Nephron (organoid): ENCODE results near the gene ZBP1.
A peak's percentile ranks its signal among the peaks of the same experiment; 100 is the strongest.

ENCODE experiments used
- H3K27ac Mint-ChIP-seq, 3 experiments: 2 replicates each; pipeline ENCODE4 v1.8.0; 2020; ENCODE audit warnings: mixed read lengths in 3 of 3, mild to moderate bottlenecking in 2 of 3, moderate library complexity in 1 of 3
- H3K27me3 Mint-ChIP-seq: 2 replicates; pipeline ENCODE4 v1.8.0; 2021; ENCODE audit warnings: low read depth, mild to moderate bottlenecking, moderate library complexity, mixed read lengths
- H3K36me3 Mint-ChIP-seq: 2 replicates; pipeline ENCODE4 v1.8.0; 2020; ENCODE audit warnings: low read depth, mixed read lengths
- H3K4me1 Mint-ChIP-seq: 2 replicates; pipeline ENCODE4 v1.8.0; 2020; ENCODE audit warnings: mixed read lengths
- H3K4me3 Mint-ChIP-seq, 3 experiments: 2 replicates each; pipeline ENCODE4 v1.8.0; 2020; ENCODE audit warnings: mild to moderate bottlenecking in 3 of 3, mixed read lengths in 3 of 3, moderate library complexity in 2 of 3
- H3K9me3 Mint-ChIP-seq: 2 replicates; pipeline ENCODE4 v1.8.0; 2020; ENCODE audit warnings: mixed read lengths
- TF ChIP-seq, protein P1 (sequence below), 3 experiments: fragments of 200-600 bp; sonication (generic); IDR thresholded peaks; one replicate each; pipeline ENCODE4 v1.5.0; 2021; ENCODE audit warnings: antibody characterized with exemption in 3 of 3; ENCODE audit not compliant: unreplicated experiment in 3 of 3

The ZBP1 gene

DNA sequence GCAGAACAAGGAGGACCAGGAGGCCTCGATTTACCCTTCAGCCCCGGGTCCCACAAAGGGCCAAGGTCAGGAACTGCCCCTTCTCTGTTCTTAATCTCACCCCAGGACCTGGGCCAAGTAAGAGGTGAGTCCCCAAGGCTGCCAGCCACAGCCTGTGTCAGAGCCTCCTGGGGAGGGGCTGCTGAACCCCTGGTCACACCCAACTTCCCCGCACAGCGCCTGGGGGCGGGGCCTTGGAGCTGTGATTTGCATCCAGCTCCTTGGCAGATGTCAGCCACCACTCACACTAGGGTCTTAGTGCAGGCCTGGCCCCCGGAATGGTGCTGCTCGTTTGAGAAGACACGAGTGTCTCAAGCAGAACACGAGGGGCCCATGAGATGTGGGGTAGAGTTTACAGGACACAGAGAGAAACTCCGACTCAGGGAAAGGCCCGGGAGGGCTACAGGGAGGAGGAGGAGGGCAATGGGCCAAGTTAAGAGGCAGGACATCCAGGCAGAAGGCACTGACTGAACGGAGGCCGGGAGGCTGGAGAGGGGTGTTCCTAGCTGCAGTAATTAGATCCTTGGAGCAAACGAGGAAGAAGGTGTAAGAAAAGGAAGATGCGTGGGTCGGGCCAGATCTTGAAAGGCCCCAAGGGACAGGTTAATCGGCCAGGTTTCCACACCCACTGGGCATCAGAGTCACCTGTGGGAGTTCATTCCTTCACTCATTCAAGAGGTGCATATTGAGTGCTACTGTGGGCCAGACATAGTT lies 26.9 kb downstream of the ZBP1 start:
- no peak overlapping the region for H3K4me3 Mint-ChIP-seq
- peaks cover 17% of the 10 kb centered on the region for H3K27me3 Mint-ChIP-seq
- peak overlapping the region in 2 of 3 experiments; percentile 24 to 65 for H3K27ac Mint-ChIP-seq
- H3K9me3 Mint-ChIP-seq: no peaks in the 10 kb centered on the region
- H3K4me1 Mint-ChIP-seq: peaks cover 17% of the 10 kb centered on the region
- H3K36me3 Mint-ChIP-seq: no peaks in the 10 kb centered on the region
- TF ChIP-seq, protein P1, sequence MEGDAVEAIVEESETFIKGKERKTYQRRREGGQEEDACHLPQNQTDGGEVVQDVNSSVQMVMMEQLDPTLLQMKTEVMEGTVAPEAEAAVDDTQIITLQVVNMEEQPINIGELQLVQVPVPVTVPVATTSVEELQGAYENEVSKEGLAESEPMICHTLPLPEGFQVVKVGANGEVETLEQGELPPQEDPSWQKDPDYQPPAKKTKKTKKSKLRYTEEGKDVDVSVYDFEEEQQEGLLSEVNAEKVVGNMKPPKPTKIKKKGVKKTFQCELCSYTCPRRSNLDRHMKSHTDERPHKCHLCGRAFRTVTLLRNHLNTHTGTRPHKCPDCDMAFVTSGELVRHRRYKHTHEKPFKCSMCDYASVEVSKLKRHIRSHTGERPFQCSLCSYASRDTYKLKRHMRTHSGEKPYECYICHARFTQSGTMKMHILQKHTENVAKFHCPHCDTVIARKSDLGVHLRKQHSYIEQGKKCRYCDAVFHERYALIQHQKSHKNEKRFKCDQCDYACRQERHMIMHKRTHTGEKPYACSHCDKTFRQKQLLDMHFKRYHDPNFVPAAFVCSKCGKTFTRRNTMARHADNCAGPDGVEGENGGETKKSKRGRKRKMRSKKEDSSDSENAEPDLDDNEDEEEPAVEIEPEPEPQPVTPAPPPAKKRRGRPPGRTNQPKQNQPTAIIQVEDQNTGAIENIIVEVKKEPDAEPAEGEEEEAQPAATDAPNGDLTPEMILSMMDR (IDR thresholded peaks at IDR 0.05; ENCODE audit: unreplicated experiment in 3 of 3): no peak

DNA sequence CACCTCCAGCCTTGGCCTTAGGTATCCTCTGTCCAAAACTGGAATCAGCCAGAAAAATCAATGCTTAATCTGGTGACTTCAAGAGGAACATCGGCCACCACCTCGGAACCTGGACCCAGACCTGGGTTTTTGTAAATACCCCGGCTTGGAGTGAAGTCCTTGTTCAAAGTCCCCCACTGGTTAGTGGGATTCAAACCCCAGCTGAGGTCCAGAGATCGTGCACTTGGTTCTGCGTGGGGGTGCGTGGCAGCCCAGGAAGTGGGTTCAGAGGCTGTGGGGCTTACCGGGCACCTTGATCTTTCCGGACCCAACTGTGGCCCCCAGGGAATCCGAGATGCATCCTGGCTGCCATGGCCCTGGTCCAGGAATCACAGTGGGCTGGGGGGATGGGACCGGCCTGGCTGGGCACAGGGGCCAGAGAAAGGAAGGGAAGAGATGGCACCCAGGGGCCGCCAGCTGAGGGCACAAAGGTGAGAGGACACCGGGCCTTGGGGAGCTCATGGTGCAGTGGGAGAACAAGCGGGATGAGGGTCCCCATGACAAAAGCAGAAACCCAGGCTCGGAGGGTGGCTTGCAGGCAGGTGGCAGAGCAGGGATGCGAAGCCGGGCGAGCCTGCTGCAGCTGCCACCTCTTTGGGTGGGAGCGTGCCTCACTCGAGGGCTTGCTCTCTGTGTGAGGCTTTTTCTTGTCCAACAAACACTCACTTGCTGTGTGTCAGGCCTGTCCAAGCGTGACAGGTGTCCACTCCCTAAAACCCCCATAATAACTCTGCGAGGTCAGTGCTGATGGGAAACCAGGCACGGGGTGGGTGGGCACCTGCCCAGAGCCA lies 27.7 kb downstream of the ZBP1 start:
- no peaks in the 10 kb centered on the region for H3K36me3 Mint-ChIP-seq
- TF ChIP-seq, protein P1 (IDR thresholded peaks at IDR 0.05; ENCODE audit: unreplicated experiment in 3 of 3): no peak
- H3K9me3 Mint-ChIP-seq: peaks cover 3% of the 10 kb centered on the region
- no peak overlapping the region for H3K4me3 Mint-ChIP-seq
- H3K4me1 Mint-ChIP-seq: peaks cover 12% of the 10 kb centered on the region
- H3K27ac Mint-ChIP-seq: no peak overlapping the region
- peaks cover 13% of the 10 kb centered on the region for H3K27me3 Mint-ChIP-seq

DNA sequence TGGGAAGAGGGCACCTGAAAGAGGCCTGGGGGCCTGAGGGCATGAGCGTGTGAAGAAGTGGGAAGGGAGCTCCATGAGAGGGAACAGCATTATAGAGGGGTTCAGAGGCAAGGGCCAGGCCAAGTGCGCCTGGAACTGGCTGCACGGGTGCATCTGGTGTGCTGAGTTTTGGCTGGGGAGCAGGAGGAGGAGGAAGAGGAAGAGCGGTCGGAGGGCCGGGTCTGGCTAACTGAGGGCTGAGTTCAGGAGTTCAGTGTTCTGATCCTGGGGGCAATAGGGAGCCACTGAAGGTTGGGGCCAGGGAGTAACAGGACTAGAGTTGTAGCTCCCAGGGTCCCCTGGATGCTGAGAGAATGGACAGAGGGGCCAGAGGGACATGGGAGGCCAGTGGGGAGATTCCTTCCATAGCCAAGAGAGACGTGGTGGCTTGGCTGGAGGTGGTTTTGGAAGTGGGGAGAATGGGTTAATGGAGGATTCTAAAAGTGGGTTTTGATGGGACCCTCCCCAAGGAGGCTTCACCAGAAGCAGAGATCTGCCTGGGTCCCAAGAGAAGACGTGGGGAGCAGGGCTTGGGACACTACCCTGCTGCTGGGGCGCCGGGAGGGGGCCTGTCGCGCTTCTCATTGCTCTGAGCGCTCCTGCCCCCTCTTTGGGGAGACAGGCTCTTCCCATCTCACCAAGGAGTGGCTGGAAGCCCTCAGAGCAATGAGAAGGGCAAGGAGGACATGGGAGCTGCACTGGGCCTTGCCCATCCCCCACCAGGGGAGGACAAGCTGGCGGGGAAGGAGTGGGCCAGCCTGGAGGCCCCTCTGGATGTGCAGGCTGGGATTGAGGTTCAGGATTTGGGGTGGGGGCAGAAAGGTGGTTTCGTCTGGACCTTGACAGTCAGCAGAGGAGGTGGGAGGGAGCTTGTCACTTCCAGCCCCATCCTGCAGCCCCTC lies 28.7 kb downstream of the ZBP1 start:
- Mint-ChIP-seq H3K27me3 (peaks cover 13% of the 10 kb centered on the region), H3K27ac (peak overlapping the region in 2 of 3 experiments; percentile 10 to 14), H3K36me3 (no peaks in the 10 kb centered on the region), H3K4me3 (no peak overlapping the region), H3K9me3 (peaks cover 8% of the 10 kb centered on the region), H3K4me1 (peaks cover 11% of the 10 kb centered on the region)
- TF ChIP-seq, protein P1 (IDR thresholded peaks at IDR 0.05; ENCODE audit: unreplicated experiment in 3 of 3): no peak

DNA sequence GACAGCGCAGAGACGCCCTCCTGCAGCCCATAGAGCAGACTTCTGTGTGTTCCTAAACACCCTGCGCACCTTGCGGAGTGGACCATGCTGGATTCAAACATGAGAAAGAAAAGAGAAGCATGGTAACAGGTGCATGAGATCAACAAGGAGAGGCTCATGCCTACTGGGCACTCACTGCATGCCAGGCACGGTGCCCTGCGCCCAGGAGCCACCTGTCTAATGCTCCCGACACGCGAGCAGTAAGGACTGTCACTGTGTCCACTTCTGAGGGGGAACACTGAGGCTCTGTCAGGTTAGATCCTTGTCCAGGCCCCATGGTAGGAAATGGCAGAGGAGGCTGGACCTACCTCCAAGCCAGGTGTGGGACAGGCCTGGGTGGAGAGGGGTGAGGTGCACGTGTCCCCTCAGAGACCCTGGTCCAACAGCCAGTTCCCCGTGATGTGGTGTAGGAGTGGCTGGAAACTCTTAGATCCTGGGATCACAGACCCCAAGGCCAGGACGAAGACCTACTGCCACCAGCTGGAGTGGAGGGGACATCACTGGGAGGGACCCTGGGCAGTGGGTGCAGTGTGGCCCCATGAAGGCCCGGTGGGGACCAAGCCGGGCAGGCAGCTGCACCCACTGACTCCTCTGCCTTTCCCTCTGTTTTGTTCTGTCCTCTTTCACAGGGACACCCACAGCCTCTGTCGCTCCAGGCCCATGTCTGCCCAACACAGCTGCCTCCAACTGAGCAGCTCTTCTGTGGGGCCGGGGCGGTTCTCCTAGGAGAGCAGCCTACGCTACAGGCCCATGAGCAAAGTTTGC lies 29.5 kb downstream of the ZBP1 start:
- Mint-ChIP-seq H3K4me1 (peaks cover 11% of the 10 kb centered on the region), H3K9me3 (peaks cover 8% of the 10 kb centered on the region), H3K27ac (peak overlapping the region in 2 of 3 experiments; percentile 10 to 92), H3K4me3 (no peak overlapping the region), H3K27me3 (peaks cover 13% of the 10 kb centered on the region), H3K36me3 (no peaks in the 10 kb centered on the region)
- TF ChIP-seq, protein P1 (IDR thresholded peaks at IDR 0.05; ENCODE audit: unreplicated experiment in 3 of 3): no peak
